Right renal pelvis (tissue), 4 donors: Measurements from ENCODE around the gene CENPX. TPM values are rescaled to one million over a fixed set of nuclear protein-coding genes. Genes with fewer than 3 reads are reported as not detected.

Source experiments
- DNase-seq, 4 donors: peaks; one replicate each; pipeline ENCODE4 v3.0.0-alpha.2; 2013; ENCODE audit warnings: low read depth in 4 of 4, low spot score in 3 of 4, missing footprints in 1 of 4
- polyA plus RNA-seq, 4 donors: library from polyadenylated mRNA; unstranded; fragments of 120-200 nt; gene quantifications; one replicate each; pipeline ENCODE4 v1.2.1, GENCODE V29; 2013; ENCODE audit not compliant: insufficient read length in 4 of 4

CENPX gene
- polyA plus RNA-seq, 4 donors = 37.9 to 49.6 (median 41.8) TPM

- no peak for DNase-seq
These were observed 21.7 kb downstream of the CENPX start for GRCh38 chr17:82000803-82001570.

GRCh38 chr17:81999976-82000802 is 22.5 kb downstream of the CENPX start:
- DNase-seq = no peak

- DNase-seq = no peak
These were observed 23.1 kb downstream of the CENPX start for GRCh38 chr17:81999587-81999975.

GRCh38 chr17:81998691-81999438 is 23.8 kb downstream of the CENPX start:
- DNase-seq = no peak

- DNase-seq = no peak
These were observed 24.5 kb downstream of the CENPX start for GRCh38 chr17:81998212-81998611.

- DNase-seq = no peak
These were observed 25.8 kb downstream of the CENPX start for GRCh38 chr17:81996757-81997441.

- DNase-seq = no peak
These were observed 26.4 kb downstream of the CENPX start for GRCh38 chr17:81996232-81996756.

- no peak for DNase-seq
These were observed 27.0 kb downstream of the CENPX start for GRCh38 chr17:81995463-81996231.

- DNase-seq = no peak
These were observed 27.9 kb downstream of the CENPX start for GRCh38 chr17:81994593-81995462.

GRCh38 chr17:81993729-81994592 is 28.7 kb downstream of the CENPX start:
- DNase-seq = no peak

GRCh38 chr17:81992306-81993102 is 30.2 kb downstream of the CENPX start:
- DNase-seq = no peak

- no peak for DNase-seq
These were observed 30.9 kb downstream of the CENPX start for GRCh38 chr17:81991684-81992305.

- no peak for DNase-seq
These were observed 31.6 kb downstream of the CENPX start for GRCh38 chr17:81990836-81991683.

GRCh38 chr17:81987161-81987770 is 35.4 kb downstream of the CENPX start:
- no peak for DNase-seq

- no peak for DNase-seq
These were observed 36.1 kb downstream of the CENPX start for GRCh38 chr17:81986606-81987005.
